HepG2 (cell line): ENCODE results near the gene NDUFAF3. TPM values are rescaled to one million over a fixed set of nuclear protein-coding genes. Genes with fewer than 3 reads are reported as not detected.

ENCODE experiments used
- ATAC-seq: fragments of 200-7000 bp; cut with Tn5 transposase; 3 replicates; pipeline ENCODE4 v1.9.1; 2020; ENCODE audit warnings: mild to moderate bottlenecking, moderate library complexity
- BruUV-seq: library from RNA; stranded (reverse); fragments of 400-500 nt; replicated peaks from 2 replicates; lab custom pipeline; 2021; lab: Mats Ljungman, UMichigan
- CTCF ChIA-PET: fragments of 300-600 bp; formaldehyde crosslinking; extraction: SDS; loops from one replicate; lab custom pipeline; 2021; ENCODE audit warnings: low total read pairs, inconsistent platforms, low intra/inter-chr PET ratio; lab: Yijun Ruan, JAX
- POLR2A ChIA-PET: fragments of 350-600 bp; sonication (Branson Sonifier 250); formaldehyde crosslinking; loops from one replicate; lab custom pipeline; 2020; ENCODE audit warnings: antibody characterized with exemption, inconsistent platforms; lab: Yijun Ruan, JAX
- DNase-seq: peaks from one replicate; pipeline ENCODE4 v3.0.0-alpha.2; 2015; ENCODE audit warnings: low spot score
- FAIRE-seq: peaks from 3 replicates; lab custom pipeline; 2011; peaks lifted over from hg19 to GRCh38; lab: Jason Lieb, UNC
- H2AFZ ChIP-seq: one replicate; pipeline ENCODE4 v1.6.1; 2011; ENCODE audit warnings: low read length, inconsistent platforms
- H3K27ac ChIP-seq: fragments of 300-600 bp; 3 replicates; pipeline ENCODE4 v1.8.0; 2011; ENCODE audit warnings: mixed run types, mild to moderate bottlenecking, mixed read lengths, low read length, inconsistent platforms; ENCODE audit not compliant: insufficient read depth; ENCODE audit errors: extremely low read length
- H3K27me3 ChIP-seq, 2 experiments: fragments of 200-600 bp in 1 of 2; 2 replicates in 1 of 2; 3 replicates in 1 of 2; pipeline versions ENCODE4 v1.6.0 to v1.8.0; 2011; ENCODE audit warnings: low read length in 2 of 2, mild to moderate bottlenecking in 2 of 2, moderate library complexity in 2 of 2, inconsistent platforms in 1 of 2; ENCODE audit not compliant: insufficient read depth in 2 of 2, control insufficient read depth in 1 of 2
- H3K36me3 ChIP-seq, 2 experiments: fragments of 200-600 bp in 1 of 2; replicated peaks in 1 of 2; 2 replicates in 1 of 2; 3 replicates in 1 of 2; pipeline versions ENCODE4 v1.5.1 to v1.8.0; 2011; ENCODE audit warnings: low read length in 2 of 2, inconsistent platforms in 1 of 2; ENCODE audit not compliant: insufficient read depth in 2 of 2, control insufficient read depth in 1 of 2
- H3K4me1 ChIP-seq: 2 replicates; pipeline ENCODE4 v1.5.1; 2012; ENCODE audit warnings: low read length, inconsistent platforms; ENCODE audit not compliant: insufficient read depth
- H3K4me2 ChIP-seq: 2 replicates; pipeline ENCODE4 v1.6.0; 2011; ENCODE audit warnings: low read depth, low read length, inconsistent platforms
- H3K4me3 ChIP-seq, 3 experiments: fragments of 200-600 bp in 1 of 3; sonication (generic), shearing (Covaris generic) in 1 of 3; replicated peaks in 1 of 3; 2 replicates each; pipeline ENCODE4 v1.5.1; 2011 to 2016; ENCODE audit warnings: low read length in 3 of 3, inconsistent platforms in 2 of 3, low read depth in 2 of 3, mild to moderate bottlenecking in 2 of 3, control low read depth in 1 of 3, mixed read lengths in 1 of 3; ENCODE audit not compliant: insufficient read depth in 1 of 3
- H3K79me2 ChIP-seq: one replicate; pipeline ENCODE4 v1.6.1; 2011; ENCODE audit warnings: low read length, inconsistent platforms; ENCODE audit not compliant: insufficient read depth
- H3K9ac ChIP-seq: 2 replicates; pipeline ENCODE4 v1.6.0; 2011; ENCODE audit warnings: mild to moderate bottlenecking, low read depth, low read length, inconsistent platforms; ENCODE audit not compliant: insufficient read depth
- H3K9me3 ChIP-seq: 2 replicates; pipeline ENCODE4 v1.5.1; 2012; ENCODE audit warnings: mild to moderate bottlenecking, low read length
- H4K20me1 ChIP-seq: 2 replicates; pipeline ENCODE4 v1.6.0; 2011; ENCODE audit warnings: inconsistent platforms, mild to moderate bottlenecking, low read length, moderate library complexity; ENCODE audit not compliant: insufficient read depth
- NCOA1 ChIP-seq: sonication (generic); formaldehyde crosslinking; IDR thresholded peaks from 2 replicates; pipeline ENCODE4 v1.9.0; 2021; ENCODE audit warnings: missing genetic modification reagents
- SIX1 ChIP-seq: sonication (generic); formaldehyde crosslinking; IDR thresholded peaks from 2 replicates; pipeline ENCODE4 v1.4.0; 2020; ENCODE audit warnings: missing genetic modification reagents, borderline replicate concordance
- ZKSCAN1 ChIP-seq: fragments of 150-350 bp; IDR thresholded peaks from 2 replicates; pipeline ENCODE4 v1.6.1; 2014; ENCODE audit warnings: low read length
- ZNF260 ChIP-seq: sonication (generic); formaldehyde crosslinking; IDR thresholded peaks from 2 replicates; pipeline ENCODE4 v1.4.0; 2020; ENCODE audit warnings: missing genetic modification reagents, low read depth, mild to moderate bottlenecking, borderline replicate concordance
- ZNF879 ChIP-seq: sonication (generic); formaldehyde crosslinking; IDR thresholded peaks from 2 replicates; pipeline ENCODE4 v1.8.1; 2023; ENCODE audit warnings: missing genetic modification reagents
- WGBS: methylation state at CpG from one replicate; pipeline ENCODE4 v1.1.6; 2017; ENCODE audit warnings: low lambda C conversion rate; 5-methylcytosine and 5-hydroxymethylcytosine counted together
- in situ Hi-C: cut with HindIII; loops from 2 replicates; pipeline ENCODE4 v1.10.0; 2017; ENCODE audit warnings: low pct_unique_long_range_greater_than_20kb; ENCODE audit not compliant: extremely low pct_ligation_motif_present
- intact Hi-C: fragments of 100-400 bp; cut with micrococcal nuclease; formaldehyde crosslinking; loops from one replicate; pipeline ENCODE4 v1.10.0; 2022; ENCODE audit not compliant: unreplicated experiment
- polyA plus RNA-seq, 8 experiments: library from polyadenylated mRNA; depleted of rRNA in 3 of 8; stranded (reverse) in 7 of 8; unstranded in 1 of 8; fragments of >200 nt; fragmentation: Illumina TruSeq in 4 of 8; extraction: Trizol in 4 of 8; gene quantifications; 2 replicates each; pipeline versions ENCODE4 v1.2.1 to v1.2.3, GENCODE V29; 2011 to 2016; ENCODE audit warnings: low read depth in 4 of 8, missing spikeins in 1 of 8, mixed read lengths in 1 of 8; ENCODE audit not compliant: insufficient read depth in 1 of 8
- total RNA-seq, 5 experiments: library from RNA; depleted of rRNA; stranded (reverse); fragments of >200 nt; fragmentation: Illumina TruSeq; extraction: Trizol; gene quantifications; 2 replicates each; pipeline ENCODE4 v1.2.3, GENCODE V29; 2016; ENCODE audit warnings: low read depth in 1 of 5
- TF ChIP-seq, protein P1 (sequence below): sonication (generic); formaldehyde crosslinking; IDR thresholded peaks from 2 replicates; pipeline ENCODE4 v1.8.1; 2023; ENCODE audit warnings: mild to moderate bottlenecking, missing genetic modification reagents
- TF ChIP-seq, protein P2 (sequence below): IDR thresholded peaks from 2 replicates; pipeline ENCODE4 v1.6.1; 2012; ENCODE audit warnings: low read length, improper control_type of control experiment
- TF ChIP-seq, protein P3 (sequence below): sonication (generic); formaldehyde crosslinking; IDR thresholded peaks from 2 replicates; pipeline ENCODE4 v1.8.0; 2022; ENCODE audit warnings: missing genetic modification reagents, low read depth, mild to moderate bottlenecking, borderline replicate concordance

The NDUFAF3 gene
- total and polyA plus RNA-seq, 2 of the 13 experiments (the other 11 are each of a cell fraction or from before 2014, with no cell fraction given), result 39.0 to 50.0 TPM

DNA sequence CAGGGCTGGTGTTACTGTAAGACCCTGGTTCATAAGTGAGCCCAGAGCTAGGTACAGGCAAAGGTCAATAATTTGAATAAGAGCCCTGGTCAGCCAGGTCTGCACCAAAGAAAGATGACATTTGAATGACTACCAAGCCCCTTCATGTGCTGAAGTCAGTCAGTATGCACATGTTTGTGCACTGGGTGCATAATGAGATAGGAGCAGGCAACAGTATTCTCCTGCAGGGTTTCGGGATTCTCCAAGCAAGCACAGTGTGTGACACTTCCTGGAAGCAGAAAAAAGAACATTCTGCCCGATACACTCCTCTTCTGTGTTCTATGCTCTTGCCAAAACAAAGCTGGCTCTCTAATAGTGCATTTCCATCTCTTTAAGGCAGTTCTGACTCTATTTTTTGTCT, 12.7 kb downstream of the NDUFAF3 start:
- Histone ChIP-seq H3K4me3 (no peak overlapping the region), H3K4me2 (no peak overlapping the region), H3K9me3 (no peaks in the 10 kb centered on the region), H3K27ac (no peak overlapping the region), H3K4me1 (peaks cover under 1% of the 10 kb centered on the region; the same call in 1 of the 2 replicates), H2AFZ (no peak overlapping the region), H3K27me3 (no peaks in the 10 kb centered on the region), H3K79me2 (no peaks in the 10 kb centered on the region), H3K36me3 (peaks cover 24 to 70% of the 10 kb centered on the region in 2 experiments), H4K20me1 (no peaks in the 10 kb centered on the region), H3K9ac (no peak overlapping the region)
- ATAC-seq, result no peak
- no peak for DNase-seq
- intact Hi-C loops, result no loop called here
- ChIA-PET POLR2A (interaction anchor here (1.3 kb wide), 1 partner anchor 13 kb away, joined by 7 read pairs; the partner anchor contains the start of gene NDUFAF3), CTCF (no interaction called here)
- in situ Hi-C loops, result no loop called here
- TF ChIP-seq, protein P1, sequence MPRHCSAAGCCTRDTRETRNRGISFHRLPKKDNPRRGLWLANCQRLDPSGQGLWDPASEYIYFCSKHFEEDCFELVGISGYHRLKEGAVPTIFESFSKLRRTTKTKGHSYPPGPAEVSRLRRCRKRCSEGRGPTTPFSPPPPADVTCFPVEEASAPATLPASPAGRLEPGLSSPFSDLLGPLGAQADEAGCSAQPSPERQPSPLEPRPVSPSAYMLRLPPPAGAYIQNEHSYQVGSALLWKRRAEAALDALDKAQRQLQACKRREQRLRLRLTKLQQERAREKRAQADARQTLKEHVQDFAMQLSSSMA (CRISPR knock-in tag), result no peak
- no peak for TF ChIP-seq NCOA1 (CRISPR knock-in tag)
- TF ChIP-seq, protein P2, sequence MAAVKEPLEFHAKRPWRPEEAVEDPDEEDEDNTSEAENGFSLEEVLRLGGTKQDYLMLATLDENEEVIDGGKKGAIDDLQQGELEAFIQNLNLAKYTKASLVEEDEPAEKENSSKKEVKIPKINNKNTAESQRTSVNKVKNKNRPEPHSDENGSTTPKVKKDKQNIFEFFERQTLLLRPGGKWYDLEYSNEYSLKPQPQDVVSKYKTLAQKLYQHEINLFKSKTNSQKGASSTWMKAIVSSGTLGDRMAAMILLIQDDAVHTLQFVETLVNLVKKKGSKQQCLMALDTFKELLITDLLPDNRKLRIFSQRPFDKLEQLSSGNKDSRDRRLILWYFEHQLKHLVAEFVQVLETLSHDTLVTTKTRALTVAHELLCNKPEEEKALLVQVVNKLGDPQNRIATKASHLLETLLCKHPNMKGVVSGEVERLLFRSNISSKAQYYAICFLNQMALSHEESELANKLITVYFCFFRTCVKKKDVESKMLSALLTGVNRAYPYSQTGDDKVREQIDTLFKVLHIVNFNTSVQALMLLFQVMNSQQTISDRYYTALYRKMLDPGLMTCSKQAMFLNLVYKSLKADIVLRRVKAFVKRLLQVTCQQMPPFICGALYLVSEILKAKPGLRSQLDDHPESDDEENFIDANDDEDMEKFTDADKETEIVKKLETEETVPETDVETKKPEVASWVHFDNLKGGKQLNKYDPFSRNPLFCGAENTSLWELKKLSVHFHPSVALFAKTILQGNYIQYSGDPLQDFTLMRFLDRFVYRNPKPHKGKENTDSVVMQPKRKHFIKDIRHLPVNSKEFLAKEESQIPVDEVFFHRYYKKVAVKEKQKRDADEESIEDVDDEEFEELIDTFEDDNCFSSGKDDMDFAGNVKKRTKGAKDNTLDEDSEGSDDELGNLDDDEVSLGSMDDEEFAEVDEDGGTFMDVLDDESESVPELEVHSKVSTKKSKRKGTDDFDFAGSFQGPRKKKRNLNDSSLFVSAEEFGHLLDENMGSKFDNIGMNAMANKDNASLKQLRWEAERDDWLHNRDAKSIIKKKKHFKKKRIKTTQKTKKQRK, result no peak
- no peak for TF ChIP-seq ZNF260 (CRISPR knock-in tag)
- TF ChIP-seq ZNF879 (CRISPR knock-in tag), result no peak
- TF ChIP-seq, protein P3, sequence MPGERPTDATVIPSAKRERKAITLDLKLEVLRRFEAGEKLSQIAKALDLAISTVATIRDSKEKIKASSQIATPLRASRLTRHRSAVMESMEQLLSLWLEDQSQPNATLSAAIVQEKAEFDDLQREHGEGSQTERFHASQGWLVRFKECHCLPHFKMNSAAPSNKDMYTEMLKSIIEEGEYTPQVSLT, result no peak
- no peak for TF ChIP-seq SIX1 (CRISPR knock-in tag)
- TF ChIP-seq ZKSCAN1, result no peak
- 100% methylated on average over 2 of the region's 2 CpGs for WGBS
- BruUV-seq, result no TSS peak
- no peak for FAIRE-seq
